Measurements from ENCODE around the gene FAM83C.
A peak's percentile ranks its signal among the peaks of the same experiment; 100 is the strongest.
"Not testable (repeated sequence)": the region's sequence is repeated elsewhere in the genome, so short reads cannot be mapped to it uniquely, and the experiment has no call there.

The FAM83C gene

GRCh38 chr20:35318502-35319157, 26.4 kb upstream of the FAM83C start:
- no peak for DNase-seq

GRCh38 chr20:35317416-35318210, 25.4 kb upstream of the FAM83C start:
- no peak for DNase-seq

- DNase-seq: no peak
Measured at GRCh38 chr20:35316086-35316485, 23.9 kb upstream of the FAM83C start.

- not testable (repeated sequence) for DNase-seq
Measured at GRCh38 chr20:35315632-35316020, 23.4 kb upstream of the FAM83C start.

GRCh38 chr20:35314816-35315631, 22.8 kb upstream of the FAM83C start:
- no peak for DNase-seq

- peak in 1 of 2 experiments; percentile 46 for DNase-seq
Measured at GRCh38 chr20:35312318-35312717, 20.1 kb upstream of the FAM83C start.

GRCh38 chr20:35311822-35312221, 19.6 kb upstream of the FAM83C start:
- no peak for DNase-seq

GRCh38 chr20:35311409-35311808, 19.2 kb upstream of the FAM83C start:
- DNase-seq: peak; percentile 82 to 86

- DNase-seq: no peak
Measured at GRCh38 chr20:35307666-35308653, 15.7 kb upstream of the FAM83C start.

GRCh38 chr20:35306931-35307517, 14.8 kb upstream of the FAM83C start:
- DNase-seq: peak; percentile 38 to 51

- DNase-seq: peak; percentile 84 to 89
Measured at GRCh38 chr20:35305682-35306556, 13.7 kb upstream of the FAM83C start.

GRCh38 chr20:35304956-35305355, 12.7 kb upstream of the FAM83C start:
- DNase-seq: no peak

- DNase-seq: peak; percentile 87 to 91
Measured at GRCh38 chr20:35303735-35304491, 11.7 kb upstream of the FAM83C start.

- no peak for DNase-seq
Measured at GRCh38 chr20:35303382-35303734, 11.1 kb upstream of the FAM83C start.

- no peak for DNase-seq
Measured at GRCh38 chr20:35302421-35303335, 10.5 kb upstream of the FAM83C start.

- no peak for DNase-seq
Measured at GRCh38 chr20:35301426-35301825, 9.2 kb upstream of the FAM83C start.

GRCh38 chr20:35300469-35301262, 8.4 kb upstream of the FAM83C start:
- DNase-seq: no peak

- no peak for DNase-seq
Measured at GRCh38 chr20:35299780-35300179, 7.6 kb upstream of the FAM83C start.
